Astrocyte (in vitro differentiated cells and primary cell): ENCODE data around the gene ABCA10. TPM values are rescaled to one million over a fixed set of nuclear protein-coding genes. Genes with fewer than 3 reads are reported as not detected.

ENCODE experiments used
- DNase-seq: peaks from one replicate; pipeline ENCODE4 v3.0.0-alpha.2; 2010; ENCODE audit warnings: low read depth
- FAIRE-seq: peaks from 2 replicates; lab custom pipeline; 2011; peaks lifted over from hg19 to GRCh38; lab: Jason Lieb, UNC
- H2AFZ ChIP-seq: 2 replicates; pipeline ENCODE4 v1.6.0; 2012; ENCODE audit warnings: low read depth, low read length, inconsistent platforms
- H3K27ac ChIP-seq: 2 replicates; pipeline ENCODE4 v1.5.1; 2011; ENCODE audit warnings: low read depth, low read length, inconsistent platforms
- H3K27me3 ChIP-seq: 2 replicates; pipeline ENCODE4 v1.6.0; 2011; ENCODE audit warnings: low read length, inconsistent platforms; ENCODE audit not compliant: insufficient read depth
- H3K36me3 ChIP-seq: 2 replicates; pipeline ENCODE4 v1.5.1; 2011; ENCODE audit warnings: low read length, inconsistent platforms; ENCODE audit not compliant: insufficient read depth
- H3K4me1 ChIP-seq: 2 replicates; pipeline ENCODE4 v1.5.1; 2011; ENCODE audit warnings: low read length, inconsistent platforms; ENCODE audit not compliant: insufficient read depth
- H3K4me2 ChIP-seq: 2 replicates; pipeline ENCODE4 v1.6.0; 2012; ENCODE audit warnings: low read length, inconsistent platforms
- H3K4me3 ChIP-seq: 2 replicates; pipeline ENCODE4 v1.5.1; 2011; ENCODE audit warnings: low read depth, mild to moderate bottlenecking, low read length, inconsistent platforms; ENCODE audit not compliant: insufficient read depth
- H3K79me2 ChIP-seq: 2 replicates; pipeline ENCODE4 v1.6.0; 2012; ENCODE audit warnings: mild to moderate bottlenecking, low read length, inconsistent platforms; ENCODE audit not compliant: insufficient read depth
- H3K9ac ChIP-seq: 2 replicates; pipeline ENCODE4 v1.6.0; 2012; ENCODE audit warnings: mild to moderate bottlenecking, low read length, inconsistent platforms
- H3K9me3 ChIP-seq: 2 replicates; pipeline ENCODE4 v1.5.1; 2012; ENCODE audit warnings: low read depth, mild to moderate bottlenecking, low read length, inconsistent platforms; ENCODE audit not compliant: insufficient read depth
- H4K20me1 ChIP-seq: 2 replicates; pipeline ENCODE4 v1.6.0; 2012; ENCODE audit warnings: low read length, inconsistent platforms; ENCODE audit not compliant: insufficient read depth
- H3K27ac Mint-ChIP-seq: one replicate; pipeline ENCODE4 v1.8.0; 2021; ENCODE audit warnings: mild to moderate bottlenecking, mixed read lengths; ENCODE audit not compliant: unreplicated experiment
- H3K27me3 Mint-ChIP-seq: one replicate; pipeline ENCODE4 v1.8.0; 2021; ENCODE audit warnings: low read depth, mixed read lengths; ENCODE audit not compliant: unreplicated experiment
- H3K36me3 Mint-ChIP-seq: one replicate; pipeline ENCODE4 v1.8.0; 2021; ENCODE audit warnings: low read depth, mixed read lengths; ENCODE audit not compliant: unreplicated experiment
- H3K4me1 Mint-ChIP-seq: one replicate; pipeline ENCODE4 v1.8.0; 2021; ENCODE audit warnings: low read depth, mixed read lengths; ENCODE audit not compliant: unreplicated experiment
- H3K4me3 Mint-ChIP-seq: one replicate; pipeline ENCODE4 v1.8.0; 2021; ENCODE audit warnings: mild to moderate bottlenecking, moderate library complexity, mixed read lengths; ENCODE audit not compliant: unreplicated experiment
- H3K9me3 Mint-ChIP-seq: one replicate; pipeline ENCODE4 v1.8.0; 2021; ENCODE audit warnings: mild to moderate bottlenecking, mixed read lengths; ENCODE audit not compliant: unreplicated experiment
- EZH2 ChIP-seq: IDR thresholded peaks from 2 replicates; pipeline ENCODE4 v1.6.1; 2012; ENCODE audit warnings: mild to moderate bottlenecking, low read length, inconsistent platforms; ENCODE audit not compliant: insufficient read depth
- total RNA-seq: library from RNA; stranded (reverse); gene quantifications from 2 replicates; pipeline ENCODE4 v1.2.1, GENCODE V29; 2021
- TF ChIP-seq, protein P1 (sequence below): IDR thresholded peaks from 2 replicates; pipeline ENCODE4 v1.5.1; 2011; ENCODE audit warnings: low read depth, mild to moderate bottlenecking, inconsistent platforms, low read length, moderate library complexity; ENCODE audit not compliant: insufficient read depth

The ABCA10 gene
- total RNA-seq, 1 donor from 2014 or later: 0.20 TPM

DNA sequence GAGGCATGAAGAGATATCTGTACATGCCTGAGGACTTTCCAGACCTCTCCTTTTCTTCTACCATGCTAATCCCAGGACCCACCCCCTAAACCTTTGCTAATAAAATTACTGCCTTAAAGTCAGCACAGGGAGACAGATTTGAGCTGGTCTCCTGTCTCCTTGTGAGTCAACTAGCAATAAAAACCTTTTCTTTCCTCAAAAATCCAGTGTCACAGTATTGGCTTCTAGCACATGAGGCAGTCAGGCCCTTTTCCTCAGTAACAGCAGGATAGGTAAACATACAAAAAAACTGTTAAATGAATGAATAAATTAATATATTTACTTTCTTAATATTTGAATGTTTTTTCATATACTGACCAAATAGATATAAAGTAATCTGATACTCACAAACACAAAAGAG is 41.3 kb downstream of the ABCA10 start:
- Histone ChIP-seq H3K36me3 (no peaks in the 10 kb centered on the region), H3K27ac (no peak overlapping the region), H3K4me1 (no peaks in the 10 kb centered on the region), H3K79me2 (no peaks in the 10 kb centered on the region), H3K4me3 (no peak overlapping the region), H3K27me3 (no peaks in the 10 kb centered on the region), H3K9ac (no peak overlapping the region), H2AFZ (no peak overlapping the region), H3K4me2 (no peak overlapping the region), H4K20me1 (no peaks in the 10 kb centered on the region), H3K9me3 (no peaks in the 10 kb centered on the region)
- TF ChIP-seq, protein P1, sequence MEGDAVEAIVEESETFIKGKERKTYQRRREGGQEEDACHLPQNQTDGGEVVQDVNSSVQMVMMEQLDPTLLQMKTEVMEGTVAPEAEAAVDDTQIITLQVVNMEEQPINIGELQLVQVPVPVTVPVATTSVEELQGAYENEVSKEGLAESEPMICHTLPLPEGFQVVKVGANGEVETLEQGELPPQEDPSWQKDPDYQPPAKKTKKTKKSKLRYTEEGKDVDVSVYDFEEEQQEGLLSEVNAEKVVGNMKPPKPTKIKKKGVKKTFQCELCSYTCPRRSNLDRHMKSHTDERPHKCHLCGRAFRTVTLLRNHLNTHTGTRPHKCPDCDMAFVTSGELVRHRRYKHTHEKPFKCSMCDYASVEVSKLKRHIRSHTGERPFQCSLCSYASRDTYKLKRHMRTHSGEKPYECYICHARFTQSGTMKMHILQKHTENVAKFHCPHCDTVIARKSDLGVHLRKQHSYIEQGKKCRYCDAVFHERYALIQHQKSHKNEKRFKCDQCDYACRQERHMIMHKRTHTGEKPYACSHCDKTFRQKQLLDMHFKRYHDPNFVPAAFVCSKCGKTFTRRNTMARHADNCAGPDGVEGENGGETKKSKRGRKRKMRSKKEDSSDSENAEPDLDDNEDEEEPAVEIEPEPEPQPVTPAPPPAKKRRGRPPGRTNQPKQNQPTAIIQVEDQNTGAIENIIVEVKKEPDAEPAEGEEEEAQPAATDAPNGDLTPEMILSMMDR: no peak
- no peak for TF ChIP-seq EZH2
- H3K4me1 Mint-ChIP-seq: no peaks in the 10 kb centered on the region
- no peaks in the 10 kb centered on the region for H3K9me3 Mint-ChIP-seq
- no peaks in the 10 kb centered on the region for H3K36me3 Mint-ChIP-seq
- no peak overlapping the region for H3K4me3 Mint-ChIP-seq
- no peaks in the 10 kb centered on the region for H3K27me3 Mint-ChIP-seq
- FAIRE-seq (no peak), DNase-seq (no peak)
- no peak overlapping the region for H3K27ac Mint-ChIP-seq

DNA sequence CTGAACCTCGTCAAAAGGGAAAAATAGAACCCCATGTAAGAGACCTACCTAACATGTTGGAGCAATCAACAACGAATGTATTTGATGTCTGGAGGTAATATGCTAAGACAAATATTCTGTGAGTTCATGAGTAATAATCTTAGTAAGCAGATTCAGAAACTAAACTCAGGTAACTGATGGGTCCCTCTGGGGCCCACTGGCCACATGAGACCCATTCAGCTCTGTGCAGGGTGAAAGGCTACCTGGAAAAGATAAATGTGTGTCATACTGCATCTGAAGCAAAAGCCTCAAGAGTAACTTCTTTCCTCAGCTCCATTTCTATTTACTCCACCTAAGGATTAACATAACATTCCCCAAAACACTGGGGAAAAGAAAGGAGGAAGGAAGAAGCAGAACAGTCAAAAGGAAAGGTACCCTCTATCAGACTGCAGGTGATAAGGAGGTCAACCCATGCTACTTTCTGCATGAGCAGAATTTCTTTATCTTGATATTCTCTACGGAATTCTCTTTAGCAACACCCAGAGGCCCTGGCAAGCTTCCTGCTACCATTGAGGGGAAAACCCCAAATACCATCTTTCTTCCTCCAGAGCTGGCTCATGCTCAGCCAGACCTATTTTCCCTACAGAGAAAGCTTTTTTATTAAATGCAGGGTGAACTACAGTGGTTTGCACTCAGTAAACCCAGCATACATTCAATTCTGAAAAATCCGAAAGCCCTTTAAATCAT is 49.2 kb downstream of the ABCA10 start:
- no peak for TF ChIP-seq EZH2
- TF ChIP-seq, protein P1: no peak
- H3K4me1 ChIP-seq: peaks cover 8% of the 10 kb centered on the region
- H4K20me1 ChIP-seq: no peaks in the 10 kb centered on the region
- DNase-seq (peak; percentile 47), FAIRE-seq (no peak)
- H3K4me1 Mint-ChIP-seq: peaks cover 7% of the 10 kb centered on the region
- H2AFZ ChIP-seq: no peak overlapping the region
- no peaks in the 10 kb centered on the region for H3K27me3 Mint-ChIP-seq
- no peak overlapping the region for H3K9ac ChIP-seq
- H3K4me3 ChIP-seq: no peak overlapping the region
- no peaks in the 10 kb centered on the region for H3K9me3 ChIP-seq
- H3K36me3 ChIP-seq: no peaks in the 10 kb centered on the region
- H3K27me3 ChIP-seq: no peaks in the 10 kb centered on the region
- no peaks in the 10 kb centered on the region for H3K79me2 ChIP-seq
- no peak overlapping the region for H3K27ac ChIP-seq
- H3K36me3 Mint-ChIP-seq: no peaks in the 10 kb centered on the region
- H3K4me3 Mint-ChIP-seq: no peak overlapping the region
- H3K27ac Mint-ChIP-seq: no peak overlapping the region
- no peaks in the 10 kb centered on the region for H3K9me3 Mint-ChIP-seq
- no peak overlapping the region for H3K4me2 ChIP-seq

DNA sequence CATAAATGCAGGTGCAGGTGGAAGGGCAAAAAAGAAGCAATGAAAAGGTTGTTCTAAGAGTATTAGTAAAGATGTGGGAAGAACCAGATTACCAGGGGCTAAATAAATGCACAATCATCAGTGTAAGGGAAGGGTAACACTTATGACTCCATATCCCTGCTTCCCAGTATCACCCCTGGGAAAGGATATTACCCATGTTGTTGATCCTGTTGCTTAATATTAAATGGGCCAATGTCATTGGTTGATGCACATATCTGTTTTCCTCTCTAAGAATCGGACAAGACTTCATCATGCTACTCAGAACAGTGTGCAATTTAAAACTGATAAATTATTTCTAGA is 52.2 kb downstream of the ABCA10 start:
- H3K4me2 ChIP-seq: no peak overlapping the region
- no peaks in the 10 kb centered on the region for H3K27me3 ChIP-seq
- no peak overlapping the region for H3K9ac ChIP-seq
- peak overlapping the region; percentile 79 for H3K27ac ChIP-seq
- DNase-seq: no peak
- no peak overlapping the region for H3K4me3 Mint-ChIP-seq
- H3K36me3 ChIP-seq: no peaks in the 10 kb centered on the region
- no peaks in the 10 kb centered on the region for H3K27me3 Mint-ChIP-seq
- no peak overlapping the region for H3K27ac Mint-ChIP-seq
- no peak for FAIRE-seq
- no peak overlapping the region for H2AFZ ChIP-seq
- H3K4me1 ChIP-seq: peaks cover 8% of the 10 kb centered on the region
- no peak overlapping the region for H3K4me3 ChIP-seq
- no peaks in the 10 kb centered on the region for H3K36me3 Mint-ChIP-seq
- no peaks in the 10 kb centered on the region for H3K9me3 Mint-ChIP-seq
- no peaks in the 10 kb centered on the region for H3K9me3 ChIP-seq
- H3K79me2 ChIP-seq: no peaks in the 10 kb centered on the region
- peaks cover 7% of the 10 kb centered on the region for H3K4me1 Mint-ChIP-seq
- TF ChIP-seq EZH2: no peak
- TF ChIP-seq, protein P1: no peak
- H4K20me1 ChIP-seq: no peaks in the 10 kb centered on the region
